Measurements from ENCODE around the gene DOLPP1.

Gene DOLPP1

GRCh38 chr9:129068110-129068509 lies 12.8 kb upstream of the DOLPP1 start:
- no peak for DNase-seq

GRCh38 chr9:129068990-129069861 lies 11.7 kb upstream of the DOLPP1 start:
- peak; percentile 78 for DNase-seq

- DNase-seq: no peak
Observed at GRCh38 chr9:129069862-129070641, 10.9 kb upstream of the DOLPP1 start.

- DNase-seq: no peak
Observed at GRCh38 chr9:129070696-129071525, 10.0 kb upstream of the DOLPP1 start.

- DNase-seq: no peak
Observed at GRCh38 chr9:129071526-129072126, 9.3 kb upstream of the DOLPP1 start.

- DNase-seq: no peak
Observed at GRCh38 chr9:129072171-129072570, 8.7 kb upstream of the DOLPP1 start.

- DNase-seq: no peak
Observed at GRCh38 chr9:129073404-129073803, 7.5 kb upstream of the DOLPP1 start.

GRCh38 chr9:129074106-129074505 lies 6.8 kb upstream of the DOLPP1 start:
- no peak for DNase-seq

GRCh38 chr9:129075996-129076639 lies 4.8 kb upstream of the DOLPP1 start:
- no peak for DNase-seq

- no peak for DNase-seq
Observed at GRCh38 chr9:129076640-129077037, 4.3 kb upstream of the DOLPP1 start.

- DNase-seq: no peak
Observed at GRCh38 chr9:129077236-129077635, 3.7 kb upstream of the DOLPP1 start.

- DNase-seq: no peak
Observed at GRCh38 chr9:129078691-129079503, 2.0 kb upstream of the DOLPP1 start.

- DNase-seq: no peak
Observed at GRCh38 chr9:129079829-129080228, 1.1 kb upstream of the DOLPP1 start.

GRCh38 chr9:129080298-129080600 lies 662 bp upstream of the DOLPP1 start:
- no peak for DNase-seq

- DNase-seq: no peak
Observed at GRCh38 chr9:129081388-129081904, 535 bp downstream of the DOLPP1 start.

- DNase-seq: no peak
Observed at GRCh38 chr9:129084087-129084486, 3.2 kb downstream of the DOLPP1 start.

- DNase-seq: no peak
Observed at GRCh38 chr9:129089246-129089645, 8.3 kb downstream of the DOLPP1 start.

- no peak for DNase-seq
Observed at GRCh38 chr9:129093602-129094386, 12.9 kb downstream of the DOLPP1 start.

- no peak for DNase-seq
Observed at GRCh38 chr9:129094387-129095169, 13.7 kb downstream of the DOLPP1 start.

All from activated CD8-positive, alpha-beta memory T cell treated with anti-CD3 and anti-CD28 coated beads, Interleukin-2, amount 50 U/mL, for 48 hours (primary cell).